HG03432 (cell line): Measurements from ENCODE around the gene ZBTB3.
A peak's percentile ranks its signal among the peaks of the same experiment; 100 is the strongest.
"Not testable (repeated sequence)": the region's sequence is repeated elsewhere in the genome, so short reads cannot be mapped to it uniquely, and the experiment has no call there.

ENCODE experiments used
- ATAC-seq: cut with Tn5 transposase; IDR thresholded peaks from one replicate; pipeline ENCODE4 v1.9.1; 2021; ENCODE audit warnings: mild to moderate bottlenecking, moderate library complexity; ENCODE audit not compliant: unreplicated experiment

ZBTB3 gene

GRCh38 chr11:62716816-62717215 lies 37.1 kb downstream of the ZBTB3 start:
- ATAC-seq = no peak

GRCh38 chr11:62716206-62716605 lies 37.8 kb downstream of the ZBTB3 start:
- ATAC-seq = no peak

GRCh38 chr11:62715150-62716130 lies 38.5 kb downstream of the ZBTB3 start:
- no peak for ATAC-seq

- ATAC-seq = no peak
These were observed 40.6 kb downstream of the ZBTB3 start for GRCh38 chr11:62713343-62713742.

- ATAC-seq = no peak
These were observed 41.1 kb downstream of the ZBTB3 start for GRCh38 chr11:62712861-62713260.

- no peak for ATAC-seq
These were observed 41.6 kb downstream of the ZBTB3 start for GRCh38 chr11:62712276-62712812.

GRCh38 chr11:62710001-62710345 lies 44.0 kb downstream of the ZBTB3 start:
- no peak for ATAC-seq

GRCh38 chr11:62709247-62710000 lies 44.5 kb downstream of the ZBTB3 start:
- peak; percentile 66 for ATAC-seq

- no peak for ATAC-seq
These were observed 45.2 kb downstream of the ZBTB3 start for GRCh38 chr11:62708793-62709192.

- no peak for ATAC-seq
These were observed 45.6 kb downstream of the ZBTB3 start for GRCh38 chr11:62708392-62708791.

GRCh38 chr11:62707277-62707861 lies 46.6 kb downstream of the ZBTB3 start, which contains the start of the genes BSCL2 and GNG3:
TSS of gene BSCL2 (minus strand) at chr11:62707424. CDS start at chr11:62707195, 229 bp downstream.
TSS of gene GNG3 (plus strand) at chr11:62707676. CDS start at chr11:62708296, 620 bp downstream.
- ATAC-seq = no peak

- no peak for ATAC-seq
These were observed 47.1 kb downstream of the ZBTB3 start for GRCh38 chr11:62706850-62707247.

- ATAC-seq = peak; percentile 73
These were observed 47.8 kb downstream of the ZBTB3 start for GRCh38 chr11:62705880-62706849.

GRCh38 chr11:62705413-62705812 lies 48.5 kb downstream of the ZBTB3 start:
- no peak for ATAC-seq

GRCh38 chr11:62703921-62704320 lies 50.0 kb downstream of the ZBTB3 start:
- ATAC-seq = not testable (repeated sequence)

- ATAC-seq = no peak
These were observed 51.7 kb downstream of the ZBTB3 start for GRCh38 chr11:62702246-62702645.
